Rectal smooth muscle tissue (tissue), 1 donor: ENCODE results near the gene TBXAS1.

Experiments used
- H3K27ac ChIP-seq: one replicate; pipeline ENCODE4 v1.7.0; 2013; ENCODE audit warnings: low read depth, low read length, inconsistent platforms
- H3K27me3 ChIP-seq: one replicate; pipeline ENCODE4 v1.7.0; 2013; ENCODE audit warnings: low read length; ENCODE audit not compliant: control insufficient read depth, insufficient read depth
- H3K36me3 ChIP-seq: one replicate; pipeline ENCODE4 v1.7.0; 2013; ENCODE audit warnings: low read length; ENCODE audit not compliant: control insufficient read depth, insufficient read depth
- H3K4me1 ChIP-seq: one replicate; pipeline ENCODE4 v1.7.0; 2013; ENCODE audit warnings: low read length; ENCODE audit not compliant: control insufficient read depth, insufficient read depth
- H3K4me3 ChIP-seq: one replicate; pipeline ENCODE4 v1.7.0; 2013; ENCODE audit warnings: low read length
- H3K9ac ChIP-seq: one replicate; pipeline ENCODE4 v1.7.0; 2013; ENCODE audit warnings: low read length

Gene TBXAS1

GRCh38 chr7:140054751-140055150, 225.7 kb downstream of the TBXAS1 start:
- H3K27me3 ChIP-seq: no peaks in the 10 kb centered on the region
- no peaks in the 10 kb centered on the region for H3K4me1 ChIP-seq
- peaks cover 7% of the 10 kb centered on the region for H3K36me3 ChIP-seq
- H3K27ac ChIP-seq: no peak overlapping the region
- no peak overlapping the region for H3K4me3 ChIP-seq
- H3K9ac ChIP-seq: no peak overlapping the region

- no peak overlapping the region for H3K9ac ChIP-seq
- no peak overlapping the region for H3K4me3 ChIP-seq
- H3K27me3 ChIP-seq: no peaks in the 10 kb centered on the region
- H3K27ac ChIP-seq: no peak overlapping the region
- H3K36me3 ChIP-seq: peaks cover 7% of the 10 kb centered on the region
- no peaks in the 10 kb centered on the region for H3K4me1 ChIP-seq
These were observed 226.8 kb downstream of the TBXAS1 start for GRCh38 chr7:140055833-140056232.

- Histone ChIP-seq H3K9ac (no peak overlapping the region), H3K36me3 (peaks cover 7% of the 10 kb centered on the region), H3K4me1 (no peaks in the 10 kb centered on the region), H3K27me3 (no peaks in the 10 kb centered on the region), H3K27ac (no peak overlapping the region), H3K4me3 (no peak overlapping the region)
These were observed 227.5 kb downstream of the TBXAS1 start for GRCh38 chr7:140056431-140057142.

- H3K36me3 ChIP-seq: peaks cover 7% of the 10 kb centered on the region
- H3K4me1 ChIP-seq: no peaks in the 10 kb centered on the region
- no peaks in the 10 kb centered on the region for H3K27me3 ChIP-seq
- H3K9ac ChIP-seq: no peak overlapping the region
- no peak overlapping the region for H3K4me3 ChIP-seq
- H3K27ac ChIP-seq: no peak overlapping the region
These were observed 228.1 kb downstream of the TBXAS1 start for GRCh38 chr7:140057143-140057535.

GRCh38 chr7:140058517-140058916, 229.5 kb downstream of the TBXAS1 start:
- no peak overlapping the region for H3K27ac ChIP-seq

GRCh38 chr7:140059273-140060242, 230.5 kb downstream of the TBXAS1 start:
- H3K27me3 ChIP-seq: no peaks in the 10 kb centered on the region
- H3K9ac ChIP-seq: no peak overlapping the region
- H3K4me3 ChIP-seq: peak overlapping the region; percentile 12
- no peak overlapping the region for H3K27ac ChIP-seq
- peaks cover 7% of the 10 kb centered on the region for H3K36me3 ChIP-seq
- no peaks in the 10 kb centered on the region for H3K4me1 ChIP-seq

More at GRCh38 chr7:140058517-140058916, 229.5 kb downstream of the TBXAS1 start:
- Histone ChIP-seq H3K9ac (no peak overlapping the region), H3K4me3 (no peak overlapping the region), H3K36me3 (peaks cover 7% of the 10 kb centered on the region), H3K27me3 (no peaks in the 10 kb centered on the region), H3K4me1 (no peaks in the 10 kb centered on the region)

- H3K9ac ChIP-seq: no peak overlapping the region
- no peak overlapping the region for H3K27ac ChIP-seq
- H3K27me3 ChIP-seq: no peaks in the 10 kb centered on the region
- H3K36me3 ChIP-seq: peaks cover 7% of the 10 kb centered on the region
- H3K4me1 ChIP-seq: no peaks in the 10 kb centered on the region
- H3K4me3 ChIP-seq: peak overlapping the region; percentile 12
These were observed 231.2 kb downstream of the TBXAS1 start for GRCh38 chr7:140060243-140060630.

GRCh38 chr7:140060788-140061606, 231.9 kb downstream of the TBXAS1 start:
- H3K27me3 ChIP-seq: no peaks in the 10 kb centered on the region
- H3K36me3 ChIP-seq: peaks cover 7% of the 10 kb centered on the region
- no peak overlapping the region for H3K9ac ChIP-seq
- no peak overlapping the region for H3K27ac ChIP-seq
- no peaks in the 10 kb centered on the region for H3K4me1 ChIP-seq
- peak overlapping the region; percentile 42 for H3K4me3 ChIP-seq

GRCh38 chr7:140061607-140061930, 232.5 kb downstream of the TBXAS1 start:
- Histone ChIP-seq H3K27me3 (no peaks in the 10 kb centered on the region), H3K4me3 (peak overlapping the region; percentile 84), H3K36me3 (peaks cover 4% of the 10 kb centered on the region), H3K4me1 (no peaks in the 10 kb centered on the region), H3K27ac (peak overlapping the region; percentile 90), H3K9ac (peak overlapping the region; percentile 22)

- Histone ChIP-seq H3K36me3 (peaks cover under 1% of the 10 kb centered on the region), H3K27me3 (no peaks in the 10 kb centered on the region), H3K4me3 (peak overlapping the region; percentile 84), H3K9ac (peak overlapping the region; percentile 54), H3K27ac (peak overlapping the region; percentile 90), H3K4me1 (no peaks in the 10 kb centered on the region)
These were observed 233.1 kb downstream of the TBXAS1 start for GRCh38 chr7:140062118-140062527.

- no peaks in the 10 kb centered on the region for H3K27me3 ChIP-seq
- no peaks in the 10 kb centered on the region for H3K36me3 ChIP-seq
- peak within 1 kb of the TSS; percentile 90 for H3K27ac ChIP-seq
- no peaks in the 10 kb centered on the region for H3K4me1 ChIP-seq
- peak within 1 kb of the TSS; percentile 57 for H3K9ac ChIP-seq
- H3K4me3 ChIP-seq: peak within 1 kb of the TSS; percentile 84
These were observed 233.7 kb downstream of the TBXAS1 start, which contains the start of gene PARP12 for GRCh38 chr7:140062528-140063299. Gene PARP12 (minus strand): TSS chr7:140062951. CDS start chr7:140062847, 104 bp downstream.
